GM19328 (cell line): ENCODE measurements around the gene TNFSF15.

ENCODE experiments used
- ATAC-seq: cut with Tn5 transposase; IDR thresholded peaks from one replicate; pipeline ENCODE4 v1.9.1; 2021; ENCODE audit warnings: mild to moderate bottlenecking, moderate library complexity; ENCODE audit not compliant: unreplicated experiment

Gene TNFSF15

GRCh38 chr9:114790521-114790920 lies 15.3 kb downstream of the TNFSF15 start:
- ATAC-seq = no peak

DNA sequence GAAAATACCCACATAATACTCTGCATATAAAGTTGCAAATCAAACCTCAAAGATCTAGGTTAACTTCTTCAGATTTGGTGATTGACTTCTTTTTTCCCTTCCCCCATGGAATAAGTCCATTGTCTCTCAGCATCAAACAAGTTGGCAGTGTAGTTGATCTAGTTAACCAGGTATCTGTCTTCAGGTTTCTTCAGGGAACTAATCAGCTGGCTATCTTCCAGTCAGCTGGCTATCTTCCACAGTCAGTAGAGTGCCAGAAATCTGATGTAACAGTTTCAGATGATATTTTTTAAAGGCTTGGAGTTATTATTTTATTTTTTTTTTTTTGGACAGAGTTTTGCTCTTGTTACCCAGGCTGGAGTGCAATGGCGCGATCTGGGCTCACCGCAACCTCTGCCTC lies 16.8 kb downstream of the TNFSF15 start:
- ATAC-seq = no peak

- ATAC-seq = no peak
Measured at GRCh38 chr9:114787781-114788498, 17.9 kb downstream of the TNFSF15 start.

GRCh38 chr9:114787214-114787613 lies 18.6 kb downstream of the TNFSF15 start:
- no peak for ATAC-seq

GRCh38 chr9:114785866-114786650 lies 19.8 kb downstream of the TNFSF15 start:
- ATAC-seq = no peak

GRCh38 chr9:114784721-114785279 lies 21.0 kb downstream of the TNFSF15 start:
- ATAC-seq = no peak

DNA sequence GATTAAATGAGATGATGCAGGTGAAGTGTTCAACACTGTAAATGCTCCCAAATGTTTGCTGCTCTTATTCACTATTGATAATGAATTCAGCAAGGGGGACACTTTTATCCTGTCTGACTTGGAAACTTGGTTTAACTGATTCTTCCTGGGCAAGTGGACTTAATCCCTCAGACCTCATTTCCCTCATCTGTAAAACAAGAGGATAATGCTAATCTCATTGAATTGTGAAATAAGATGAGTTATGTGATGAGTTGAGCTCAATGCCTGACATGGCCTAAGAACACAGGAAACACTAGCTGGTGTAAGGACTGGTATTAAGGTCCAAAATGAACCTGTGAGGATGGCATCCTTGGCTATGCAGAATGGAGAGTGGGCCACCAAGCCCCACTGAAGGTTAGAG lies 23.3 kb downstream of the TNFSF15 start:
- no peak for ATAC-seq

GRCh38 chr9:114779352-114779845 lies 26.4 kb downstream of the TNFSF15 start:
- no peak for ATAC-seq

DNA sequence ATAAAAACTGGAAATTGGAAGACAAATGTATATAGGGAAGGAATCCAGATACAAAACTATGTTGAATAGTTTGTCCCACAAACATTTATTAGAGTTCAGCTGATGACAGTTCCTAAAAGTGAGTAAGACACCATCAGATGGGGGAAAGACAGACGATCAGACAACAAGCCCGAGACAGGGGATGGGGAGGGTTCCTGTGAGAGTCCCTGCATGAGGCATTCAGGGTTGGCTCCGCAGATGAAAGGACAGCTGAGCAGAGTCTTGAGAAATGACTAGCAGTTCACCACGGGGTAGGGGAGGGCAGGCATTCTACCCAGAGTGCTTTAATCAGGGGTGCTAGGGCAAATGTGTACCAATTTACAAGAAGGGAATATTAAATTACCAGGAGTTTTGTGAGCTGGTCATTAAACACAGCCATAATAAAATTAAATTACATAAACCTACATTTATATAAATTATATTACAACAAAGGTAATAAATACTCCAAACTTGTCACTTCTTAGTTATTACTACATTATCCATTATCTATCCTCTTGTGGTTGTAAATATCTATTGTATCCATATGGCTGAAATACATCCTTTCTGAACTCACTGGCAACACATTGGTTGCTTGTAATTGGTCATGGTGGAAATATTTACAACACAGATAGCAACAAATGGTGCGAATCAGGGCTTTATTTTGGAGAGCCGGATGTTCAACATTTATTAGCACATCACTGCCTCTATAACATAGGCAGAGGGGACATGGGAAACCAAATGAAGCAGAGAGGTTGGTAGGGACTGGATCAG lies 27.8 kb downstream of the TNFSF15 start:
- no peak for ATAC-seq

- ATAC-seq = no peak
Measured at GRCh38 chr9:114776683-114777399, 29.0 kb downstream of the TNFSF15 start.

DNA sequence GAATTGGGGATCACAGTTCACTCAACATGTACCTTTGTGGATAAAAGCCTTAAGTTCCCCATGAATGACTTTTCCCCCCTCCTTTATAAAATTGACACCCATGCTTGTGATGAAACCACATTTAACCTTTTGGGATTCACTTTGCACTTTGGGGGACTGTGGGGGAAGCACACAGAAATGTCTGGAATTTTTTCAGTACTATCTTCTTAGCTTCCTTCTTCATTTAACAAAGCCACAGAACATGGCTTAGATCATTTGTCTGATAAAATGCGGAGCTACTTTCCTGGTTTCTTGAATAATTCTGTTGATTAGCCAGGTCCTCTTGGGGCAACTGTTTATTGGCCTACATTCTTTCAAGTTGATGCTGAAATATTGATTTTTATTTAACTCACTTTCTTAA lies 29.9 kb downstream of the TNFSF15 start:
- no peak for ATAC-seq

GRCh38 chr9:114775121-114775520 lies 30.7 kb downstream of the TNFSF15 start:
- no peak for ATAC-seq

GRCh38 chr9:114774524-114774923 lies 31.3 kb downstream of the TNFSF15 start:
- ATAC-seq = no peak

- ATAC-seq = no peak
Measured at GRCh38 chr9:114771889-114772288, 34.0 kb downstream of the TNFSF15 start.

GRCh38 chr9:114770991-114771390 lies 34.8 kb downstream of the TNFSF15 start:
- no peak for ATAC-seq

DNA sequence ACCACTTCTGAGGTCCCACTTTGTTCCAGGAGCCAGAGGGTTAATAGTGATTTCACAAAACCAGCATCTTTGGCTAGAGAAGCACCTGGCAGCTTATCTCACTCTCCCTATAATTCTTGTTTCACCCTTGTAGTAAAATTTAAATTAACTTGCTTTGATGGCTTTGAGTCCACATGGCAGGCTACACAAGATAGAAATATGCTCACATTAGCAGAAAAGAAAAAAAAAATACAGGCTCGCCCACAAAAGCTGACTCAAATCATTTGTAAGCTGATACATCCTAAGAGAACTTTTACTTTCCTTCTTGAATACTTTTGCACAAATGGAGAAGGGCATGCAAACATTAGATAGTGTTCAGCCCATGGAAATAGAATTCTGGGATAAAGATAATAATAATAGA lies 36.2 kb downstream of the TNFSF15 start:
- ATAC-seq = no peak

DNA sequence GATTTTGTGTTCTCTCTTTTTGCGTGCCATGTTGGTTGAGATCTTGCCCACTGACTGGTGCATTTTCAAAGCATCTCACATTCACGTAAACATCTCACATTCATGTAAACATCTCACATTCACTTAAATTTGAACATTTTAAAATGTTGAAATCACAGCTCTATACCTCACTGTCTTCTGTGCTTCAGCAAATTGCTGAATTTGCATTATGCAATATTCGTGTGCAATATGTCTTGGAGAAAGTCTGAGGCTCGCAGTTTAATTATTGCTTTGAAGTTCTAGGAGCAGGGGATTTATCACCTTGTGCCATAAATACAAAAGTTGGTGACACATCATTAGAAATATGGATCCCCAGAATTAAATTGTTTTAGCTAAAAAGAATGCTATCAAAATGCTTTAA lies 42.6 kb downstream of the TNFSF15 start:
- ATAC-seq = no peak

- no peak for ATAC-seq
Measured at GRCh38 chr9:114761523-114761922, 44.3 kb downstream of the TNFSF15 start.

GRCh38 chr9:114759512-114760341 lies 46.1 kb downstream of the TNFSF15 start:
- no peak for ATAC-seq

- no peak for ATAC-seq
Measured at GRCh38 chr9:114757984-114758383, 47.9 kb downstream of the TNFSF15 start.
